Activated CD4-positive, alpha-beta T cell treated with anti-CD3 and anti-CD28 coated beads, Interleukin-10, Interleukin-2, amounts not matched to agents 100 ng/mL and 50 ng/mL, durations not matched to agents 16 hours and 8 hours (primary cell): ENCODE measurements around the gene NTN1.

Experiments
- DNase-seq: peaks from one replicate; pipeline ENCODE4 v3.0.0-alpha.2; 2020

NTN1 gene

GRCh38 chr17:9220398-9221146, 199.3 kb downstream of the NTN1 start:
- no peak for DNase-seq

- no peak for DNase-seq
Observed at GRCh38 chr17:9221147-9221921, 200.0 kb downstream of the NTN1 start.

- no peak for DNase-seq
Observed at GRCh38 chr17:9221922-9222180, 200.5 kb downstream of the NTN1 start.

GRCh38 chr17:9223531-9223930, 202.2 kb downstream of the NTN1 start:
- no peak for DNase-seq

- no peak for DNase-seq
Observed at GRCh38 chr17:9224485-9224884, 203.2 kb downstream of the NTN1 start.

- no peak for DNase-seq
Observed at GRCh38 chr17:9225305-9226101, 204.2 kb downstream of the NTN1 start.

GRCh38 chr17:9226130-9226793, 205.0 kb downstream of the NTN1 start:
- no peak for DNase-seq

GRCh38 chr17:9226794-9227135, 205.5 kb downstream of the NTN1 start:
- DNase-seq, result no peak

- no peak for DNase-seq
Observed at GRCh38 chr17:9227819-9228407, 206.6 kb downstream of the NTN1 start.

- DNase-seq, result peak; percentile 38
Observed at GRCh38 chr17:9228408-9229159, 207.3 kb downstream of the NTN1 start.

GRCh38 chr17:9229160-9229825, 208.0 kb downstream of the NTN1 start:
- no peak for DNase-seq

- DNase-seq, result no peak
Observed at GRCh38 chr17:9229826-9230201, 208.5 kb downstream of the NTN1 start.

- no peak for DNase-seq
Observed at GRCh38 chr17:9230346-9230745, 209.0 kb downstream of the NTN1 start.

GRCh38 chr17:9230861-9231260, 209.6 kb downstream of the NTN1 start:
- DNase-seq, result no peak

- DNase-seq, result no peak
Observed at GRCh38 chr17:9231449-9232154, 210.3 kb downstream of the NTN1 start.

- DNase-seq, result no peak
Observed at GRCh38 chr17:9232155-9232475, 210.8 kb downstream of the NTN1 start.

GRCh38 chr17:9232591-9233270, 211.4 kb downstream of the NTN1 start:
- no peak for DNase-seq

- DNase-seq, result no peak
Observed at GRCh38 chr17:9233271-9233599, 211.9 kb downstream of the NTN1 start.

GRCh38 chr17:9233761-9234160, 212.5 kb downstream of the NTN1 start:
- DNase-seq, result no peak

GRCh38 chr17:9234389-9234945, 213.2 kb downstream of the NTN1 start:
- no peak for DNase-seq
